T-helper 2 cell (primary cell): ENCODE measurements around the gene PAGE2.
"Not testable (repeated sequence)": the region's sequence is repeated elsewhere in the genome, so short reads cannot be mapped to it uniquely, and the experiment has no call there.

ENCODE experiments used
- DNase-seq, 5 experiments: peaks; one replicate each; pipeline versions ENCODE4 v3.0.0 to v3.0.0-alpha.2; 2012 to 2022
- total RNA-seq, 2 donors: gene quantifications; one replicate each; lab custom pipeline; 2026; lab: John Stamatoyannopoulos, UW

The PAGE2 gene, protein sequence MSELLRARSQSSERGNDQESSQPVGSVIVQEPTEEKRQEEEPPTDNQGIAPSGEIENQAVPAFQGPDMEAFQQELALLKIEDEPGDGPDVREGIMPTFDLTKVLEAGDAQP
- total RNA-seq: 0 reads per million in 2 donors

GRCh38 chrX:55088795-55089489, at the start of gene PAGE2:
Gene PAGE2, plus strand, starts transcription at chrX:55089018. Its CDS starts 1,003 bp downstream, at chrX:55090021.
- DNase-seq: no peak

- DNase-seq: no peak
Measured at GRCh38 chrX:55039471-55039870, 49.3 kb upstream of the PAGE2 start.

DNA sequence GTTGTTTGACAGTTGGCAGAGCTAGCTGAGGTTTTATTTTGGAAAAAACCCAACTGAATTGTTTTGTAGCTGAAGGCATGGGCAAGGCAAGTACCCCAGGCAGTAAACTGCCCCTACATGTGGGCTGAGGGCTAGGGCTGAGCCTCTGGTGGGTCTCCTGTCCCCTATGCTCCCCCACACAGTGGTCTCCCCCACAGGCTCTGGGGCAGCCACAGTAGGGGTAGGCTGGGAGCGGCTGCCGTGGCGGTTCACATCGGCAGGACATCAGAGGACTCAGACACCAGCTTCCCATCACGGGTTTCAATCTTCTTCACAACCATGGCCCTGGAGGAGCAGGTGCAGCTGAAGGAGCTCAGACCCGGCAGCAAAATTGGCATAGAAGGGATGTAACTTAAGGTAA, 47.3 kb upstream of the PAGE2 start:
- DNase-seq: no peak

- not testable (repeated sequence) for DNase-seq
Measured at GRCh38 chrX:55050599-55050998, 38.2 kb upstream of the PAGE2 start.

GRCh38 chrX:55056820-55057674, 31.8 kb upstream of the PAGE2 start:
- DNase-seq: peak in 2 of 5 experiments; percentile 42 to 50

GRCh38 chrX:55057675-55058249, 31.1 kb upstream of the PAGE2 start:
- peak in 2 of 5 experiments; percentile 4 to 39 for DNase-seq

DNA sequence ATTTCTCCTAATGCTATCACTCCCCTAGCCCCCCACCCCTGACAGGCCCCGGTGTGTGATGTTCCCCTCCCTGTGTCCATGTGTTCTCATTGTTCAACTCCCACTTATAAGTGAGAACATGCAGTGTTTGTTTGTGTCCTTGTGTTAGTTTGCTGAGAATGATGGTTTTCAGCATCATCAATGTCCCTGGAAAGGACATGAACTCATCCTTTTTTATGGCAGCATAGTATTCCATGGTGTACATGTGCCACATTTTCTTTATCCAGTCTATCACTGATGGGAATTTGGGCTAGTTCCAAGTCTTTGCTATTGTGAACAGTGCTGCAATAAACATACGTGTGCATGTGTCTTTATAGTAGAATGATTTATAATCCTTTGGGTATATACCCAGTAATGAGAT, 21.6 kb upstream of the PAGE2 start:
- not testable (repeated sequence) for DNase-seq

- no peak for DNase-seq
Measured at GRCh38 chrX:55072286-55072685, 16.5 kb upstream of the PAGE2 start.

GRCh38 chrX:55074851-55075467, 13.9 kb upstream of the PAGE2 start, which contains the start of gene PAGE2B:
Gene PAGE2B, plus strand, starts transcription at chrX:55075030. Its CDS starts 1,012 bp downstream, at chrX:55076042.
- DNase-seq: no peak

DNA sequence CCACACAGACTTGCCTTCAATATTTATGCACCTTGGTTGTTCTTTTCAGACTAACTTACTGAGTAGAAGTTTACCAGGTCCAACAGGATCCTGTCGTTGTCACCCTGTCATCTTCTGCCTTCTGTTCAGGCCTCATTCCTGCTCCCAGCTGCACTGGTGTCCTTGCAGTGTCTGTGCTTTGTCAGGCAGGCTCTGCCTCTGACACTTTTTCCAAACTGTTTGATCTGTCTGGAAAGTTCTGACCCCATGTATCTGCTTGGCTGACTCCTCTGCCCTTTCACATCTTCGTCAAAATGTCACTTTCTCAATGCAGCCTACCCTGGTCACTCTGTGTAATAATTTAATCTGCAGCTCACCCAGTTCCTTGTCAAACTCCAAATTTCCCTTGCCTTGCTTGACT, 9.9 kb downstream of the PAGE2 start:
- no peak for DNase-seq

DNA sequence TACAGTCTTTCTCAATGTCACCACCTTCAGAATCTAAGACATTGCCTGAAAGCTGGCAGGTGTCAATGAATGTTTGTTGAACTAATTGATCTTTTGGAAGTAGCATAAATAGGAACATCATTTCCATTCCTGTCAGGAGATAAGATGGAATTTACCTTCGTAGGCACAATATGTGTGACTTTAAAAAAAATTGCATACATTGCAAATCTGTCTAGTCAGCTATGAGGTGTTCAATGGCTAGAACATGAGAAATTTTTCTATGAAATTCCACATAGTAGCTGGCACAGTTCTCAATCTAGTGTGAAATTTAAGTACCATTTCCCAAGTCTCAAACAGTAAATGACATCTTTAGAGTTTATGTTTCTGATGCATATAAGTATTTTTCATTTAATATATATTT, 10.3 kb downstream of the PAGE2 start:
- no peak for DNase-seq

DNA sequence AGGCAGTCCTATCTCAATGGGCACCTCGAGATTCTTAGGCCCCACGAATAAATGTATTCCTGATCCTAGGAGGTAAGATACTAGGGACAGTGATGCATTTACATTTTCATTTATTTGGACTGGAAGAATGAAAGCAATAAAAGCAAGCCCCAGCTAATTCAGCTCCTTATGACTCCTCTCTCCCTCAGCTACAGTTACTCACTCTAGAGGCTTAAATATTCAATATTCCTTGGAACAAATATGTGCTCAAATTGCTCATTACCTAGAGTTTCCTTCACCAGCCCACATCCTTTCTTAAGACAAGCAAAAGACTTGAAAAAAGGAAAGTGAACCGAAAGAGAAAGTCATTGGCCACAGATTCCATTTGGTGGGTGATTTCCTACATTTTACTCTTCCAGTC, 13.9 kb downstream of the PAGE2 start:
- no peak for DNase-seq

- no peak for DNase-seq
Measured at GRCh38 chrX:55107262-55107661, 18.4 kb downstream of the PAGE2 start.

DNA sequence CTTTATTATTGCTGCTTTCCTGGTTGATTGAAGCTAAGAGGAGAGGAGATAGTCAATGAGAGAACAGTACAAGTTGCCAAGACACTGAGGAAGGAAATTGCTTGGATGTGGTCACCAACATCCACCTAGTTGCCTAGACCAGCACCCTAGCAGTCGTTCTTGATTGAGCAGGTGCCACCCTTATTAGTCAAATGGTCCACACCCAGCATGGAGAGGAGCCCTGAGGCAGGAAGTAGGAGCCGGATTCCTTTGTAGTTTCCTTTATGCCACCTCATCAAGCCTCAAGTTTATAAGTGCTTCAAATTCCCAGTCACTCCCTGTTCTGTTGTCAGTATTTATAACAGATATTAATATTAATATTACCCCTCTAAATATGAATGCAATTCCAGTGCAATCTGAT, 19.1 kb downstream of the PAGE2 start:
- DNase-seq: no peak

- no peak for DNase-seq
Measured at GRCh38 chrX:55109306-55109705, 20.5 kb downstream of the PAGE2 start.

DNA sequence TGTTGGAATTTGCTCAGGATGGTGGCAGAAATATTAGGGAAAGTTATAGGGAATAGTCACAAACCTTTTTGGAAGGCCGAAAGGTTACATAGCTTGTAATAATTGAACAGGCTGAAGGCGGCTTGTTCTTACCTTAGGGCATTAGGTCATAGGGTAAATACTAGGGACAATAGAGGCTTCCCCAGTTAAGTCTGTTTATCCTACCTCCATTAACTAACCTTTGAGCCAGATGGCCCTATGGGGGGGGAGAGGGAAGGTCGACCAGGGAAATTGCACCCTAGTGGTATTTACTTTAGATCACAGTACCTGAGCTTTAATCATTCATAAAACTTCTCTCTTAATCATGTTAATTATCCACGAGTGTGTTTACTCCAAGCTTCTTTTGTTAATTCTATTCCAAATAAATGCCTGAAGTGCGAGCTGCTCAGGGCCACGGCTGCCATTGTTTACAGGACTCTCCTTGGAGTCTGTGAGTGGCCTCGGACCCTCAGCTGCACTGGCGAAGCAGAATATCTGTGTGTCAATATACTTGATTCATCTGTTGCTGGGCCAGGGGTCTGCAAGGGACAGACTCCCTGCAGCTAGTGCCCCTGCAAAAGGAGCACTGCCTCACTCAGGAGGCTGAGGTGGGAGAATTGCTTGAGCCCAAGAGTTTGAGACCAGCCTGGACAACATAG, 22.9 kb downstream of the PAGE2 start:
- DNase-seq: no peak

DNA sequence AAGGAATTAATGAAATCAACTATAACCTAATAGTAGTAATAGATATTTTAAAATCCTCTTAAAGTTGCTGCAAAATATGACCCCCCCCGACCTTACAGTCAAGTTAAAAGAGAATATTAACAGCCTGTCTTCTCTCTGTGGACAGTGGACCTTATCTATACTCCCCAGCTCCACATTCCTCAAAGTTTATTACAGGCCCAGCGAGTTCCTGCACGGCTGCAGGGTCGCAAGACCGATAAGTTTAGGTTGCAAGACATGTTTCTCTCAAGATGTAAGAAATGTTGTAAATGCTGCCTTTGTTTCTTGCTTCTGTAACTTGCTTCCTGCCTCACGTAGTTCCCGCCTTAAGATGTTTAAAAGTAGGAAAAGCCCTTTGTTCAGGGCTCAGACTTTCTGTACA, 27.8 kb downstream of the PAGE2 start:
- DNase-seq: not testable (repeated sequence)

DNA sequence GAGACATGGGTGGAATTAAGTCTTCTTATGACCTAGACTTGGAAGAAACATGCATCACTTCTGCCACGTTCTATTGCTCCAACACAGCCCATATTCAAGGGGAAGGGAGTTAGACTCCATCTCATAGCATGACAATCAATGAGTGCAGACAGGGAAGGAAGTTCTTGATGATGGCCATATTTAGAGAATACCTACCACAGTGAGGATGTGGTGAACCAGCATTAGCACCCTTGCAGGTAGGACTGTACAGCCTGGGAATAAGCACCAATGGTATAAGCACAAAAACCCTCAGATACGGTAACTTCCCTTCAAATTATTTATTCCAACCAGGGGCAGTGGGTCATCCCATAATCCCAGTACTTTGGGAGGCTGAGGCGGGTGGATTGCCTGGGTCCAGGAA, 29.8 kb downstream of the PAGE2 start:
- peak in 2 of 5 experiments; percentile 3 to 65 for DNase-seq

- DNase-seq: no peak
Measured at GRCh38 chrX:55119271-55119670, 30.5 kb downstream of the PAGE2 start.

GRCh38 chrX:55119712-55120111, 30.9 kb downstream of the PAGE2 start:
- DNase-seq: peak in 1 of 5 experiments; percentile 11

DNA sequence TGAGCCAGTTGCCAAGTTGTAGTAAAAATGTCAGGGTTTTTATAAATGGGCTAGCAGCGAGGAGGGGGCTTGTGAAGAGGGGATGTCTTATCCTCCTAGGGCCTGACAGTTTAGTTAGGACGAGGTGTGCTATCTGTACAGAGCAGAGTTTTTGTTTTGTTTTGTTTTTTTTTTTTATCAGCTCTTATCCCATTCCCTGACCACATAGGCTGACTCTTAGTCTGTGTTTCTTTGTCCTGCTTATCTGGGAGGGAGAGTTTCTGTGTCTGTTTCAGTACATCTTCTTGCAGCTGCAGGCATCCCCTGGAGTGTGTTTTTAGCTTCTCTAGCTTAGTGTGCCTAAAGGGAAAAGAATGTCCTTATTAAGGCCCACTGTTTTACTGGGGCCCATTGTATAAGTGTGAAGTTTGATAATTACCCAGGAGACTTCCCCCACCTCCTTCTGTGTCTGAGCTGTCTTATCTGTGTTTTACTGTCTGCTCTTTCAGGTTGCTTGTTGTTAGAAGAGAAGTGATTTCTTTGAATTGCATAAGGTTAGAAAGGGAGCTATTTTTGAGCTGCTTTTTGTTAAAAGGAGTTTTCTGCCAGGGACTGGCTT, 32.0 kb downstream of the PAGE2 start:
- no peak for DNase-seq

GRCh38 chrX:55123900-55124299, 35.1 kb downstream of the PAGE2 start:
- DNase-seq: no peak
